ENCODE results near the gene STX3.
"Not testable (repeated sequence)": the region's sequence is repeated elsewhere in the genome, so short reads cannot be mapped to it uniquely, and the experiment has no call there.

Gene STX3

GRCh38 chr11:59847626-59848025 lies 92.5 kb downstream of the STX3 start:
- DNase-seq, result no peak

GRCh38 chr11:59848439-59848838 lies 93.3 kb downstream of the STX3 start:
- not testable (repeated sequence) for DNase-seq

GRCh38 chr11:59849129-59849528 lies 94.0 kb downstream of the STX3 start:
- no peak for DNase-seq

GRCh38 chr11:59849551-59849950 lies 94.4 kb downstream of the STX3 start:
- DNase-seq, result not testable (repeated sequence)

- DNase-seq, result not testable (repeated sequence)
These were observed 96.2 kb downstream of the STX3 start for GRCh38 chr11:59851416-59851815.

GRCh38 chr11:59854871-59855270 lies 99.7 kb downstream of the STX3 start:
- no peak for DNase-seq
